Thoracic aorta (tissue), 2 donors: ENCODE data around the gene SEZ6. TPM values are rescaled to one million over a fixed set of nuclear protein-coding genes. Genes with fewer than 3 reads are reported as not detected.

ENCODE experiments used
- ATAC-seq: fragments of 150-250 bp; one replicate; pipeline ENCODE4 v1.8.0; 2017; ENCODE audit warnings: low read depth; ENCODE audit not compliant: insufficient number of reproducible peaks, low FRiP score
- DNase-seq: peaks from one replicate; pipeline ENCODE4 v3.0.0-alpha.2; 2020; ENCODE audit warnings: low spot score
- H3K27ac ChIP-seq, 2 donors: fragments of 200-600 bp; sonication (generic); 1 replicate in 1 of 2; 2 replicates in 1 of 2; pipeline ENCODE4 v1.5.1; 2016; ENCODE audit warnings: mild to moderate bottlenecking in 2 of 2, moderate library complexity in 2 of 2
- H3K27me3 ChIP-seq: fragments of 200-600 bp; sonication (generic); replicated peaks from 2 replicates; pipeline ENCODE4 v1.6.0; 2016; ENCODE audit warnings: mild to moderate bottlenecking; ENCODE audit not compliant: insufficient read depth
- H3K36me3 ChIP-seq: fragments of 200-600 bp; sonication (generic); one replicate; pipeline ENCODE4 v1.5.1; 2016
- H3K4me1 ChIP-seq, 2 donors: fragments of 200-600 bp; sonication (generic); 1 replicate in 1 of 2; 2 replicates in 1 of 2; pipeline versions ENCODE4 v1.5.1 to v1.6.0; 2016; ENCODE audit warnings: low read depth in 2 of 2, mild to moderate bottlenecking in 1 of 2; ENCODE audit not compliant: control insufficient read depth in 1 of 2
- H3K4me3 ChIP-seq: fragments of 200-600 bp; sonication (generic); 2 replicates; pipeline ENCODE4 v1.5.1; 2016; ENCODE audit warnings: mild to moderate bottlenecking
- H3K9me3 ChIP-seq: fragments of 200-600 bp; sonication (generic); 2 replicates; pipeline ENCODE4 v1.5.1; 2016
- CTCF ChIP-seq: fragments of 200-600 bp; sonication (generic); IDR thresholded peaks from one replicate; pipeline ENCODE4 v1.5.1; 2019; ENCODE audit warnings: antibody characterized with exemption
- total RNA-seq, 2 donors: library from RNA; depleted of rRNA; stranded (reverse); fragments of >200 nt; gene quantifications; one replicate each; pipeline versions ENCODE4 v1.1.0 to v1.2.3, GENCODE V29; 2016

The SEZ6 gene
- total RNA-seq, 2 donors from 2014 or later, result not detected

- no peak overlapping the region for H3K4me3 ChIP-seq
- no peak for DNase-seq
- no peak for ATAC-seq
- no peak for TF ChIP-seq CTCF
- peak overlapping the region; percentile 60 to 79 for H3K27ac ChIP-seq
- peaks cover 51% of the 10 kb centered on the region for H3K36me3 ChIP-seq
- no peaks in the 10 kb centered on the region for H3K9me3 ChIP-seq
- H3K4me1 ChIP-seq, result peaks cover 14 to 26% of the 10 kb centered on the region in 2 donors
- no peaks in the 10 kb centered on the region for H3K27me3 ChIP-seq
Measured at GRCh38 chr17:28907709-28908475, 97.9 kb downstream of the SEZ6 start.

- ATAC-seq, result no peak
Measured at GRCh38 chr17:28906706-28907438, 99.0 kb downstream of the SEZ6 start.

GRCh38 chr17:28906276-28906675, 99.6 kb downstream of the SEZ6 start:
- H3K36me3 ChIP-seq, result peaks cover 35% of the 10 kb centered on the region
- H3K4me1 ChIP-seq, result peaks cover 14 to 34% of the 10 kb centered on the region in 2 donors
- no peaks in the 10 kb centered on the region for H3K9me3 ChIP-seq
- no peak overlapping the region for H3K4me3 ChIP-seq
- DNase-seq, result no peak
- no peak overlapping the region for H3K27ac ChIP-seq
- TF ChIP-seq CTCF, result no peak
- no peaks in the 10 kb centered on the region for H3K27me3 ChIP-seq
- ATAC-seq, result no peak

More at GRCh38 chr17:28906706-28907438, 99.0 kb downstream of the SEZ6 start:
- no peak for TF ChIP-seq CTCF
- Histone ChIP-seq H3K36me3 (peaks cover 41% of the 10 kb centered on the region), H3K9me3 (no peaks in the 10 kb centered on the region), H3K27me3 (no peaks in the 10 kb centered on the region), H3K27ac (peak overlapping the region in 1 of 2 donors; percentile 24), H3K4me3 (no peak overlapping the region), H3K4me1 (peaks cover 14 to 30% of the 10 kb centered on the region in 2 donors)
- no peak for DNase-seq

Other genes starting within 250 kb of the SEZ6 start
- 10 to 100 TPM; 19.9 to 23.4 TPM for gene FAM222B, start 163.2 kb downstream of the SEZ6 start, total RNA-seq
- gene ERAL1, start 151.0 kb downstream of the SEZ6 start, total RNA-seq, result 10 to 100 TPM; 30.6 to 34.6 TPM
- 10 to 100 TPM; 71.3 to 92.1 TPM for gene FLOT2, start 108.3 kb downstream of the SEZ6 start, total RNA-seq
- gene DHRS13, start 103.0 kb downstream of the SEZ6 start, total RNA-seq, result 10 to 100 TPM in 1 of 2 donors, 1 to 10 TPM in 1; 3.7 to 12.2 TPM
- 10 to 100 TPM; 46.4 to 99.4 TPM for gene PHF12, start 54.5 kb downstream of the SEZ6 start, total RNA-seq
- gene PIPOX, start 37.1 kb upstream of the SEZ6 start, total RNA-seq, result 1 to 10 TPM; 4.3 to 7.8 TPM
- 100 to 1,000 TPM; 106 to 332 TPM for gene MYO18A, start 174.4 kb upstream of the SEZ6 start, total RNA-seq
- gene CRYBA1, start 240.8 kb upstream of the SEZ6 start, total RNA-seq, result not detected